ENCODE data around the gene OR13F1. TPM values are rescaled to one million over a fixed set of nuclear protein-coding genes. Genes with fewer than 3 reads are reported as not detected.
"Not testable (repeated sequence)": the region's sequence is repeated elsewhere in the genome, so short reads cannot be mapped to it uniquely, and the experiment has no call there.

The OR13F1 gene
- total RNA-seq: not detected

GRCh38 chr9:104503963-104504362, at the start of gene OR13F1:
TSS of gene OR13F1 (plus strand) at chr9:104504263. CDS start at chr9:104504263, 0 bp downstream.
- no peak for DNase-seq (ENCODE audit: low spot score)

GRCh38 chr9:104456831-104457230, 47.2 kb upstream of the OR13F1 start:
- DNase-seq (ENCODE audit: low spot score): no peak

GRCh38 chr9:104463864-104464263, 40.2 kb upstream of the OR13F1 start:
- DNase-seq (ENCODE audit: low spot score): no peak

- no peak for DNase-seq (ENCODE audit: low spot score)
Observed at GRCh38 chr9:104468261-104468660, 35.8 kb upstream of the OR13F1 start.

- no peak for DNase-seq (ENCODE audit: low spot score)
Observed at GRCh38 chr9:104482921-104483570, 21.0 kb upstream of the OR13F1 start.

- no peak for DNase-seq (ENCODE audit: low spot score)
Observed at GRCh38 chr9:104485014-104485413, 19.0 kb upstream of the OR13F1 start.

- DNase-seq (ENCODE audit: low spot score): no peak
Observed at GRCh38 chr9:104494808-104495207, 9.3 kb upstream of the OR13F1 start.

- no peak for DNase-seq (ENCODE audit: low spot score)
Observed at GRCh38 chr9:104503440-104503839, 623 bp upstream of the OR13F1 start.

- DNase-seq (ENCODE audit: low spot score): no peak
Observed at GRCh38 chr9:104506565-104506964, 2.5 kb downstream of the OR13F1 start.

- DNase-seq (ENCODE audit: low spot score): no peak
Observed at GRCh38 chr9:104514901-104515300, 10.8 kb downstream of the OR13F1 start.

GRCh38 chr9:104520241-104520640, 16.2 kb downstream of the OR13F1 start:
- DNase-seq (ENCODE audit: low spot score): not testable (repeated sequence)

- no peak for DNase-seq (ENCODE audit: low spot score)
Observed at GRCh38 chr9:104527109-104527508, 23.0 kb downstream of the OR13F1 start, which contains the start of gene OR13C4. TSS of gene OR13C4 (minus strand) at chr9:104527209. CDS start at chr9:104527209, 0 bp downstream.

- DNase-seq (ENCODE audit: low spot score): no peak
Observed at GRCh38 chr9:104536756-104537155, 32.7 kb downstream of the OR13F1 start, which contains the start of gene OR13C3. TSS of gene OR13C3 (minus strand) at chr9:104536856. CDS start at chr9:104536723, 133 bp downstream.

- no peak for DNase-seq (ENCODE audit: low spot score)
Observed at GRCh38 chr9:104539275-104539674, 35.2 kb downstream of the OR13F1 start.

- DNase-seq (ENCODE audit: low spot score): no peak
Observed at GRCh38 chr9:104544644-104545043, 40.6 kb downstream of the OR13F1 start.

GRCh38 chr9:104553261-104553660, 49.2 kb downstream of the OR13F1 start:
- no peak for DNase-seq (ENCODE audit: low spot score)

Other genes with a start within 250 kb of the OR13F1 start
- gene OR13C4, start 22.9 kb downstream of the OR13F1 start, total RNA-seq: not detected
- gene OR13C3, start 32.6 kb downstream of the OR13F1 start, total RNA-seq: not detected
- gene OR13C8, start 64.9 kb downstream of the OR13F1 start, total RNA-seq: not detected
- gene OR13C5, start 95.2 kb downstream of the OR13F1 start, total RNA-seq: not detected
- gene OR13C2, start 101.4 kb downstream of the OR13F1 start, total RNA-seq: not detected
- gene OR13C9, start 113.9 kb downstream of the OR13F1 start, total RNA-seq: not detected
- gene OR13D1, start 190.3 kb downstream of the OR13F1 start, total RNA-seq: not detected
- gene NIPSNAP3A, start 243.4 kb downstream of the OR13F1 start, total RNA-seq: 29.9 TPM